Measurements from ENCODE around the gene DNAL4.

Gene DNAL4

GRCh38 chr22:38744981-38745380, 49.0 kb downstream of the DNAL4 start:
- no peak overlapping the region for H3K4me3 ChIP-seq (ENCODE audit: low read depth, low read length)
- no peak for DNase-seq (ENCODE audit: low read depth)
- TF ChIP-seq, protein P1, sequence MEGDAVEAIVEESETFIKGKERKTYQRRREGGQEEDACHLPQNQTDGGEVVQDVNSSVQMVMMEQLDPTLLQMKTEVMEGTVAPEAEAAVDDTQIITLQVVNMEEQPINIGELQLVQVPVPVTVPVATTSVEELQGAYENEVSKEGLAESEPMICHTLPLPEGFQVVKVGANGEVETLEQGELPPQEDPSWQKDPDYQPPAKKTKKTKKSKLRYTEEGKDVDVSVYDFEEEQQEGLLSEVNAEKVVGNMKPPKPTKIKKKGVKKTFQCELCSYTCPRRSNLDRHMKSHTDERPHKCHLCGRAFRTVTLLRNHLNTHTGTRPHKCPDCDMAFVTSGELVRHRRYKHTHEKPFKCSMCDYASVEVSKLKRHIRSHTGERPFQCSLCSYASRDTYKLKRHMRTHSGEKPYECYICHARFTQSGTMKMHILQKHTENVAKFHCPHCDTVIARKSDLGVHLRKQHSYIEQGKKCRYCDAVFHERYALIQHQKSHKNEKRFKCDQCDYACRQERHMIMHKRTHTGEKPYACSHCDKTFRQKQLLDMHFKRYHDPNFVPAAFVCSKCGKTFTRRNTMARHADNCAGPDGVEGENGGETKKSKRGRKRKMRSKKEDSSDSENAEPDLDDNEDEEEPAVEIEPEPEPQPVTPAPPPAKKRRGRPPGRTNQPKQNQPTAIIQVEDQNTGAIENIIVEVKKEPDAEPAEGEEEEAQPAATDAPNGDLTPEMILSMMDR (IDR thresholded peaks at IDR 0.05; ENCODE audit: low read depth, low read length, missing control alignments): no peak

DNA sequence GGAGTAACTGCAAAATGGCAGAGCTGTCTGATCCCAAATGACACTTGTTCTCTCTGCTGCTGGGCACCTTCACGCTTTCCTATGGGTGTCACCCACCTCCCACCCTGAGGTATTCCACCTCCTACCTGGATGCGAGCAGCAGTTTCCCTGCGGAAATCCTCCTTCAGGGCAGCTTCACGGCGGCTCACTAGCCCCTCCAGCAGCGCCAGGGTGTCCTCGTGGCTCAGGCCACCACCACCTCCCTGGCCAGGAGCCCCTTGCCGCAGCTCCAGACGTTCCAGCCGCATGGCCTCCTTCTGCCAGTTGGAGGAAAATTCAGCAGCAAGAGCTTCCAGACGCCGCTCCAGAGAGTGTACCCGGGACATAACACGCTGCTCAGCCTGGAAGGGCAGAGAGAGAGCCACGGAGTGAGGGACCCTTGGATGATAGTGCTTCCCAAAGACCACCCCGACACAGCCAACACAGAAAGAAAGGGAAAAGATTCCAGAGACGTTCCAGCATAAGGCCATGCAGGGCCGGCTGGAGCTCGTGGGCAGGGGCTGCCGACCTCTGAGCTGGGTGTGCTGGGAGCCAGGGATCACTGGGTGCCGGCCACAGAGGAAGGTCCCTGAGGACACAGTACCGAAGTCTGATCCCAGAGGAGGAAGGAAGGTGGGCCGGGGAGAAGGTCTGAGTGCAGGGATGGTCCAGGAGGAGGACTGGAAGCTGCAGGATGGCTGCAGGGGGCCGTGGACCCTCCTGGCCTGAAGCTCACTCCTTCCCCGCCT, 51.6 kb downstream of the DNAL4 start:
- TF ChIP-seq, protein P1 (IDR thresholded peaks at IDR 0.05; ENCODE audit: low read depth, low read length, missing control alignments): no peak
- no peak overlapping the region for H3K4me3 ChIP-seq (ENCODE audit: low read depth, low read length)
- DNase-seq (ENCODE audit: low read depth): no peak

DNA sequence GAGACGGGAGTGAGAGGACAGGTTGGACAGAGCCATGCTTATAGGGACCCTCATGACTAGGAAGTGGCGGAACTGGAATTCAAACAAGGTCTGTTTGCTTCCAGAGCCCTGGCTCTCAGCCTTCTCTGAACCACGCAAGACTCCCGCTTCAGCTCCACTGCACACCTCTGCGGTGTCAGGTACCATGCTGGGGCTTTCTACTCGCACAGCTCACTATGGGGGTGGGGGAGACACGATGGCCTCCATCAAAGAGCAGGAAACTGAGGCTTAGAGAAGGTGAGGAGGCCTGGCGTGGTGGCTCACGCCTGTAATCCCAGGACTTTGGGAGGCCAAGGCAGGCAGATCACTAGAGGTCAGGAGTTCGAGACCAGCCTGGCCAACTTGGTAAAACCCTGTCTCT, 52.4 kb downstream of the DNAL4 start:
- no peak for DNase-seq (ENCODE audit: low read depth)
- TF ChIP-seq, protein P1 (IDR thresholded peaks at IDR 0.05; ENCODE audit: low read depth, low read length, missing control alignments): no peak
- no peak overlapping the region for H3K4me3 ChIP-seq (ENCODE audit: low read depth, low read length)

- DNase-seq (ENCODE audit: low read depth): no peak
- TF ChIP-seq, protein P1 (IDR thresholded peaks at IDR 0.05; ENCODE audit: low read depth, low read length, missing control alignments): no peak
- H3K4me3 ChIP-seq (ENCODE audit: low read depth, low read length): no peak overlapping the region
These were observed 52.8 kb downstream of the DNAL4 start for GRCh38 chr22:38741166-38741565.

GRCh38 chr22:38740754-38741153, 53.2 kb downstream of the DNAL4 start:
- DNase-seq (ENCODE audit: low read depth): no peak
- no peak overlapping the region for H3K4me3 ChIP-seq (ENCODE audit: low read depth, low read length)
- TF ChIP-seq, protein P1 (IDR thresholded peaks at IDR 0.05; ENCODE audit: low read depth, low read length, missing control alignments): no peak

DNA sequence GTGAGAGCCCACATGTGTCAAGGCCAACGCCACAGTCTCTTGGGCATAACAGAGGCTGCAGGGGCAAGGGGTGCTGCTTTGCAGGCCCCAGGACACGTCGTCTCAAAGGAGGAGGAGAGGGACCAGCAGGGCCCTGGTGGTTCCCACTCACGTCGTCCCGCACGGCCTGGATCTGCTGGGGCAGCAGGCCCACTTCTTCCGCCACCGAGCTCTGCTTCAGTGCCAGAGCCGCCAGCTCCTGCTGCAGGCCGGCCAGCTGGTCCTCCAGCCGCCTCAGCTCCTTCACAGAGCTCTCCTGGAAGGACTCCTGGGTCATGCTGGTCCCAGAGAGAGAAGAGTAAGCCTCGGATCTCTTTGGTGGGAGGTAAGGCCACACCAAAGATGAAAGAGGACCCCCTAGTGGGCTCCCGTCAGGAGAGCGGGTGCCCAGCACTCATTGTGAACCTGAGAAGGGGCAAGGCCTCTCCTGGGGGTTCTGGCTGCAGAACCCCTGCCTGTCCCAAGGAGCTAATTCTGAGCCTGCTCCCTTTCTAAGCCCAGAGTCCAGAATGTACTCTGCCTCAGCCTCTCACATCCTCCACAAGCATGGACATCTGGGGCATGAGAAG, 53.7 kb downstream of the DNAL4 start:
- no peak overlapping the region for H3K4me3 ChIP-seq (ENCODE audit: low read depth, low read length)
- DNase-seq (ENCODE audit: low read depth): no peak
- TF ChIP-seq, protein P1 (IDR thresholded peaks at IDR 0.05; ENCODE audit: low read depth, low read length, missing control alignments): no peak

Measured in GM12864 (cell line).